Loucy (cell line): ENCODE data around the gene LTC4S.

Source experiments
- H2AFZ ChIP-seq: fragments of 200-600 bp; sonication (generic); 2 replicates; pipeline ENCODE4 v1.6.0; 2016; ENCODE audit warnings: antibody characterized with exemption, mild to moderate bottlenecking, low read length, moderate library complexity
- H3F3A ChIP-seq: fragments of 200-600 bp; 2 replicates; pipeline ENCODE4 v1.6.0; 2016; ENCODE audit warnings: antibody characterized with exemption, low read depth, mild to moderate bottlenecking
- H3K27me3 ChIP-seq: fragments of 200-600 bp; sonication (generic); 2 replicates; pipeline ENCODE4 v1.6.1; 2014; ENCODE audit warnings: low read length, mild to moderate bottlenecking; ENCODE audit not compliant: insufficient read depth, poor library complexity, severe bottlenecking
- H3K36me3 ChIP-seq: fragments of 200-600 bp; sonication (generic); 2 replicates; pipeline ENCODE4 v1.6.1; 2016; ENCODE audit warnings: low read length; ENCODE audit not compliant: insufficient read depth
- H3K4me1 ChIP-seq: fragments of 200-600 bp; sonication (generic); 2 replicates; pipeline ENCODE4 v1.5.1; 2014; ENCODE audit warnings: low read length, mild to moderate bottlenecking; ENCODE audit not compliant: insufficient read depth, poor library complexity, severe bottlenecking
- H3K4me2 ChIP-seq: fragments of 200-600 bp; sonication (generic); 2 replicates; pipeline ENCODE4 v1.6.0; 2014; ENCODE audit warnings: antibody characterized with exemption, low read length, low read depth, mild to moderate bottlenecking; ENCODE audit not compliant: poor library complexity, severe bottlenecking
- H3K4me3 ChIP-seq: fragments of 200-600 bp; sonication (generic); 2 replicates; pipeline ENCODE4 v1.5.1; 2014; ENCODE audit warnings: low read length, mild to moderate bottlenecking, mixed read lengths; ENCODE audit not compliant: poor library complexity, severe bottlenecking
- H3K79me2 ChIP-seq: fragments of 200-600 bp; sonication (generic); 2 replicates; pipeline ENCODE4 v1.6.1; 2014; ENCODE audit warnings: low read length; ENCODE audit not compliant: insufficient read depth
- H3K9ac ChIP-seq: fragments of 200-600 bp; sonication (generic); 2 replicates; pipeline ENCODE4 v1.6.0; 2014; ENCODE audit warnings: mild to moderate bottlenecking, low read depth, low read length, moderate library complexity; ENCODE audit not compliant: poor library complexity, severe bottlenecking
- H3K9me2 ChIP-seq: fragments of 200-600 bp; sonication (generic); replicated peaks from 2 replicates; pipeline ENCODE4 v1.6.1; 2016; ENCODE audit warnings: low read depth, low read length, mixed read lengths
- H3K9me3 ChIP-seq: fragments of 200-600 bp; sonication (generic); 2 replicates; pipeline ENCODE4 v1.6.1; 2014; ENCODE audit warnings: mild to moderate bottlenecking, antibody characterized with exemption, low read length, low read depth; ENCODE audit not compliant: insufficient read depth
- H4K20me1 ChIP-seq: fragments of 200-600 bp; sonication (generic); 2 replicates; pipeline ENCODE4 v1.6.0; 2014; ENCODE audit warnings: antibody characterized with exemption, low read length, mild to moderate bottlenecking; ENCODE audit not compliant: insufficient read depth, poor library complexity, severe bottlenecking
- CTCF ChIP-seq: fragments of 200-600 bp; sonication (generic); conservative IDR thresholded peaks from 2 replicates; pipeline ENCODE4 v1.5.1; 2014; ENCODE audit warnings: mild to moderate bottlenecking, antibody characterized with exemption, low read length
- EZH2phosphoT487 ChIP-seq: fragments of 200-600 bp; IDR thresholded peaks from 2 replicates; pipeline ENCODE4 v1.6.1; 2018; ENCODE audit warnings: antibody characterized with exemption, mild to moderate bottlenecking, moderate library complexity, borderline replicate concordance

The LTC4S gene

GRCh38 chr5:179758955-179759354 lies 34.8 kb upstream of the LTC4S start:
- H3K36me3 ChIP-seq: no peaks in the 10 kb centered on the region
- H3F3A ChIP-seq: no peaks in the 10 kb centered on the region
- no peak overlapping the region for H3K4me2 ChIP-seq
- no peak for TF ChIP-seq EZH2phosphoT487
- TF ChIP-seq CTCF: no peak
- no peak overlapping the region for H3K9ac ChIP-seq
- peaks cover 7% of the 10 kb centered on the region for H3K4me1 ChIP-seq
- no peaks in the 10 kb centered on the region for H3K9me3 ChIP-seq
- H3K9me2 ChIP-seq: no peaks in the 10 kb centered on the region
- H4K20me1 ChIP-seq: peaks cover 35% of the 10 kb centered on the region
- no peaks in the 10 kb centered on the region for H3K27me3 ChIP-seq
- peaks cover 70% of the 10 kb centered on the region for H3K79me2 ChIP-seq
- H2AFZ ChIP-seq: no peak overlapping the region
- H3K4me3 ChIP-seq: no peak overlapping the region

GRCh38 chr5:179759581-179760551 lies 33.9 kb upstream of the LTC4S start:
- no peaks in the 10 kb centered on the region for H3K9me2 ChIP-seq
- H3K27me3 ChIP-seq: no peaks in the 10 kb centered on the region
- no peak overlapping the region for H2AFZ ChIP-seq
- no peak overlapping the region for H3K4me2 ChIP-seq
- H3K79me2 ChIP-seq: peaks cover 62% of the 10 kb centered on the region
- no peaks in the 10 kb centered on the region for H3K9me3 ChIP-seq
- no peak overlapping the region for H3K4me3 ChIP-seq
- no peak for TF ChIP-seq CTCF
- TF ChIP-seq EZH2phosphoT487: no peak
- H3K4me1 ChIP-seq: peaks cover 7% of the 10 kb centered on the region
- H3K9ac ChIP-seq: no peak overlapping the region
- H3K36me3 ChIP-seq: no peaks in the 10 kb centered on the region
- no peaks in the 10 kb centered on the region for H3F3A ChIP-seq
- peaks cover 26% of the 10 kb centered on the region for H4K20me1 ChIP-seq

- no peak overlapping the region for H3K4me3 ChIP-seq
- H3K4me2 ChIP-seq: no peak overlapping the region
- peaks cover 50% of the 10 kb centered on the region for H3K79me2 ChIP-seq
- no peak overlapping the region for H2AFZ ChIP-seq
- no peaks in the 10 kb centered on the region for H3K27me3 ChIP-seq
- peaks cover 18% of the 10 kb centered on the region; the same call in 1 of the 2 replicates for H3K36me3 ChIP-seq
- H3F3A ChIP-seq: no peaks in the 10 kb centered on the region
- TF ChIP-seq EZH2phosphoT487 (no peak), CTCF (no peak)
- peaks cover 7% of the 10 kb centered on the region for H3K4me1 ChIP-seq
- peaks cover 24% of the 10 kb centered on the region for H4K20me1 ChIP-seq
- H3K9me3 ChIP-seq: no peaks in the 10 kb centered on the region
- no peaks in the 10 kb centered on the region for H3K9me2 ChIP-seq
- no peak overlapping the region for H3K9ac ChIP-seq
Measured at GRCh38 chr5:179762079-179762780, 31.6 kb upstream of the LTC4S start.
